HG02884 (cell line): ENCODE data around the gene AIFM3.
A peak's percentile ranks its signal among the peaks of the same experiment; 100 is the strongest.
"Not testable (repeated sequence)": the region's sequence is repeated elsewhere in the genome, so short reads cannot be mapped to it uniquely, and the experiment has no call there.

Source experiments
- ATAC-seq: cut with Tn5 transposase; IDR thresholded peaks from one replicate; pipeline ENCODE4 v1.9.1; 2021; ENCODE audit warnings: mild to moderate bottlenecking, moderate library complexity; ENCODE audit not compliant: unreplicated experiment

The AIFM3 gene

DNA sequence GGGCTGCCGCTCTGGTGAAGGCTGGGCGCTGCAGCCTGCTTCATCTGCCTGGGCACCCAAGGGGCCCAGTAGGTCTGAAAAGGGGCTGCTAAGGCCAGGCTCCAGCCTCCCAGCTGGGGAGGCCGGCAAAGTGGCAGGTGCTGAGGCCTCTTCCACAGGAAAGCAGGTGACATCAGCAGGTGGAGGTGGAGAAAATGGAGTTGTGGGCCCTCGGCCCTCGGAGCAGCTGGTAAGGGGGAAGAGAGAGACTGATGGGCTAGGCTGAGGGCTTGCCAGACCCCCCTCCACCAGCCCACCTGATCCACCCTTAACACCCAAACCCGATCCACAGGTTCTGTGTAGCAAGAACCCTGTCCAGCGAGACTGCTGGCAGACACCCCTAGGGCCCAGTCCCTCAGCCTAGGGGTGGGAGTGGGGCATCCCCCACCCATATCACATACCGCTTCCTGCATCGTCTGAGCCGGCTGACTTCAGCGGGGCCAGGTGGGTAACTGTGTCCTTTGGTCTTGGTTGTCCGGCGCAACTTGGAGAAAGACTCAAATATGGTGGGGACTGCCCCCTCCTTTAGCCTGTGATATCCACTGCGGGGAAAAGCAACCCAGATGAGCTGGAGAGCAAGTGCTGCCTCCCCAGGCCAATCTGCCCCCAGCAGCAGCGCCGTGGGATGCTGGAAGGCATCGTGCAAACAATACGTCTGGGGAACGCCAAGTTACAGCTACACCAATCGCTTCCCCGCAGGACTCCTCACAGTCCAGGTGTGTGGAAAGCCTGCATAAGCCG is 33.3 kb downstream of the AIFM3 start:
- no peak for ATAC-seq

DNA sequence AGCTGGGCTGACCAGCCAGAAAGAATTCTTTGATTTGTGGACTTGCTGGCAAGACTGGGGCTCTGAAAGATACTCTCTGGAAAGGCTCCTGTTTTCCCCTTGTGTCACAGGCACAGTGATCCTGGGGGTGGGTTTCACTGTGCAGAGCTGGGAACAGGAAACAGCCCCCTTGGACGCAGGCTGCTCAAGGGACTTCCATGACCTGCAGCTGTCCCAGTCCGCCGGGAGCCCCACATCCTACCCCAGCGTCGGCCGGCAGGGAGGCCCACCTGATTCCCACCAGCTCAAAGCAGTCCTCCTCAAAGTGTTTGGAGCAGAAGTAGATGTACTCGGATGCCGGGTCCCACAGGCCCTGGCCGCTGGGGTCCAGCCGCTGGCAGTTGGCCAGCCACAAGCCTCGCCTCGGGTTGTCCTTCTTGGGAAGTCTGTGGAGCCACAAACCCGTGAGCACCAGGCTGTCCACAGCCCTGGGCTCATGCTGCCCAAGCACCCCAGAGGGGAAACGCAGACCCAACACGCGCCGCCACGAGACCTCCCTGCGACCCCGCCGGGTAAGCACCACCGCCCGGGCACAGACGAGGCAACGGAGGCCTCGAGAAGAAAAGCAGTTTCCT is 34.0 kb downstream of the AIFM3 start:
- no peak for ATAC-seq

DNA sequence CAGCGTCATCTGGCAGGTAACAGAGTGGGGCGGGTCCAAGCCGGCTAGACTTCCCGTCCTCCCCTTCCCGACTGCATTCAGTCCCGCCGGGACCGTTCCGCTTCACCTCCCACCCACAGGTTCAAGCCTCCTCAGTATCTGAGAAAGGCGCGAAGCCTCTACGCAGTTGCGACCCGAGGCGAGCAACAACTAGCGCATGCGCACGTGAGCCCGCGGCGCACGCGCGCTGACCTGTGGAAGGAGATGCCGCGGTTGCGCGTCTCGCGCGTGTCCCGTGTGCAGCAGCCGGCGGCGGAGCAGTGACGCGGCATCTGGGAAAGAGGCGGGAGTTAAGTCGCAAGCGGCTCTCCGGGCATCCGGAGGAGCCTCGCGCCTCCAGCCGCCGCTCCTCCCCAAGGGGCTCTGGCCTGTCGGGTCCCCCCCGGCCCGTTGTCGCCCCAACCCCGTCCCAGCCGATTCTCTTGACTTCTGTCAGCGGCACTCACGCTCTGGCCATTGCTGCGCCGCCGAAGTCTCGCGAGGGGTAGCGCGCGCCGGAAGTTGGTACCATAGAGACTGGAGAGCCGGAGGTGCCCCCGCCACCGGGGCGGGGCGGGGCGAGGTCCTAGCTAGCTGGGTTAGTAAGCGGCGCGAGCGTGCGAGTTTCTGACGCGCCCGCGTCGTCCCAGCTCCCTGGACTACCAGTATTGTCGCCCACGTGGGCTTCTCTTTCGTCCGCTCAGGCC is 34.7 kb downstream of the AIFM3 start, which contains the start of gene THAP7:
Gene THAP7 (minus strand): TSS at position 518 of the 725 bp plus-strand sequence. CDS start 207 bp downstream, at position 311.
- ATAC-seq, result peak; percentile 72

DNA sequence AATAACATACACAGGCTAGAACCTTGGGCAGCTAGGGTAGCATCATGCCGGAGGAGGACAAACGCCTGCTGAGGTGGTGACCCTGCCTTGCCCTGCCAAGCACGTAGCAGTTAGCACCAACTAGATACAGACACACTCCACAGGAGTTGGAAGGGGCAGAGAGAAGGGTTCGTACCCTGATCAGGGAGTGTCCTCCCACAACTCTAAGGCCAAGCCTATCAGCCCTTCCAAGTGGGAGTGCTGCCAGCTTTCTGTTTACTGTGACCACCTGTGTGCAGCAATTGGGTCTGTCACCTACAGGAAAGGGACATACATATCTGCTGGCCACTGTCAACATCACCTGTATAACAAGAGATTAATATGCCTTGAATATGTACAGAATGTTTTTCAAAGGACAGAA is 36.7 kb downstream of the AIFM3 start:
- no peak for ATAC-seq

DNA sequence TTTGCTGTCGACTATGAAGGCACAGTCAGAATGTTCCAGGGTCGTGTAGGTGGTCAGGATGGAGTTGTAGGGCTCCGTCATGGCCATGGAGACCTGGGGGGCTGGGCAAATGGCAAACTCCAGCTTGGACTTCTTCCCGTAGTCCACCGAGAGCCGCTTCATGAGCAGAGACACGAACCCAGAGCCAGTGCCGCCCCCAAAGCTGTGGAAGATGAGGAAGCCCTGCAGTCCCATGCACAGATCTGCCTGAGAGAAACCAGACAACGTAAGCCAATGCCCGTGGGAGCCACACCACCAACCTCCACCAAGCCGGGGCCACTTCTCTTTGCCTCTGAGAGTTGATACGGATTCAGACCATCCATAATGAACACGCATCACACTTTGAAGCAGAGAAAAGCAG is 42.2 kb downstream of the AIFM3 start:
- ATAC-seq, result not testable (repeated sequence)

DNA sequence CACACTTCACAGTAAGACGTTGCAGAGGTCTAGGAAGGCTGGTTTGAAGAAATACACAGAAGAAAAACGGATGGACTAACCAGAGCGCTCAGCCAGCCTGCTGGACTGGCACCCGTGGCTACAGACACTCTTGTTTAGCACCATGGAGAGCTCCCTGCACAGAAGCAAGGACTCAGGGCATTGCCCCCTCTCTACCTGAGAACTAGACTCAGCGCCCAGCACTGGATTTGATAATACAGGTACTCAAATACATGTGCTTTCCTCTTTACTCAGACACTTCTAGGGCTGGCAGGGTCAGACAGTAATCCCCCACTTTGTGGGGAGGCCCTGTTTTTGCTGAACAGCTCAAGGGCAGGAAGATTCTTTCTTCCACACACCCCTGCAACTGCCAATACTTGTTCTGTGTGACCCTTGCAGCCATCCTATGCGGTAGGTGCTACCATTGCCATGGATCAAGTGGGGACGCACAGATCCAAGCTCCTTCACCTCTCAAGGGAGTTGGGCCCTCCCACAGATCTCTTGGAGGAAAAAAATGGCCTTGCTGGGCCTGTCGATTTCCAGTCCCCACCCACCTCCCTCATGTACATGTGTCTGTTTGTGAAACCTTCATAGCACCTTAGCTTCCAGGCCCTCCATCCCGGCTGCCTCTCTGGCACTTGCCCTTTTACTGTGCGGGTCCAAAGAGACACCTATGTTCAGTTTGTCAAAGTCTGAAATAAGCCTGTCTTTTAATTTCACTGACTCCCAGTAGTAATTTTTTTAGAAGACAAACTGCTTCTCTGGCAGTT is 42.8 kb downstream of the AIFM3 start:
- ATAC-seq, result no peak

DNA sequence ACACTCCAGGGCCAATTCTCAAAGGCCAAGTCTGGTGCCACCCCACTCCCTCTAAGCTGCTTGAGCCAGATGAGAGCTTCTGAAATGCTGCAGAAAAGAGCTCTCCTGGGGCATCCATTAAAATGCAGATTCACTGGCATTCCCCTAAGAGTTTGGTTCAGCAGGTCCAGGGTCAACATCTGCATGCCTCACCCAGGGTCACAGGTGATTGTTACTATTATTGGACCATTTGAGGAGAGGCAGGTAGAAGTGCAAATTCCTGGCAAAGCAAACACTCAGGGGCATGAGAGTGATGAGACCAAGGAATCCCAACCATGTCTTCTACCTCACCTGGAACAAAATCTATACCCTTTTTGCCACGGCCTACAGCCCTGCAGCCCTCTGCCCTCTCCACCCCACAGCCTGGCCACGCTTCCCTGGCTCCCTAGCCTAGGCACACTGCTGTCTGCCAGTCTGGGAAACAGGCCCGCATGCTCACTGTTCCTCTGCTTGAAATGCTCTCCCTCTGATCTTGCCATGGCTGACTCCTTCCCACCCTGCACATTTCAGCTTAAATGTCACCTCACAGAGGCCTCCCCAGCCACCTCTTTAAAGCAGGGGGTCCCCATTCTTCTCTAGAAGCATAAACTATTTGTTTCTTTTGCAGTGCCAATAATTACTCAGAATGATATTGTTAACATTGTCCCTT is 43.5 kb downstream of the AIFM3 start:
- ATAC-seq, result no peak

DNA sequence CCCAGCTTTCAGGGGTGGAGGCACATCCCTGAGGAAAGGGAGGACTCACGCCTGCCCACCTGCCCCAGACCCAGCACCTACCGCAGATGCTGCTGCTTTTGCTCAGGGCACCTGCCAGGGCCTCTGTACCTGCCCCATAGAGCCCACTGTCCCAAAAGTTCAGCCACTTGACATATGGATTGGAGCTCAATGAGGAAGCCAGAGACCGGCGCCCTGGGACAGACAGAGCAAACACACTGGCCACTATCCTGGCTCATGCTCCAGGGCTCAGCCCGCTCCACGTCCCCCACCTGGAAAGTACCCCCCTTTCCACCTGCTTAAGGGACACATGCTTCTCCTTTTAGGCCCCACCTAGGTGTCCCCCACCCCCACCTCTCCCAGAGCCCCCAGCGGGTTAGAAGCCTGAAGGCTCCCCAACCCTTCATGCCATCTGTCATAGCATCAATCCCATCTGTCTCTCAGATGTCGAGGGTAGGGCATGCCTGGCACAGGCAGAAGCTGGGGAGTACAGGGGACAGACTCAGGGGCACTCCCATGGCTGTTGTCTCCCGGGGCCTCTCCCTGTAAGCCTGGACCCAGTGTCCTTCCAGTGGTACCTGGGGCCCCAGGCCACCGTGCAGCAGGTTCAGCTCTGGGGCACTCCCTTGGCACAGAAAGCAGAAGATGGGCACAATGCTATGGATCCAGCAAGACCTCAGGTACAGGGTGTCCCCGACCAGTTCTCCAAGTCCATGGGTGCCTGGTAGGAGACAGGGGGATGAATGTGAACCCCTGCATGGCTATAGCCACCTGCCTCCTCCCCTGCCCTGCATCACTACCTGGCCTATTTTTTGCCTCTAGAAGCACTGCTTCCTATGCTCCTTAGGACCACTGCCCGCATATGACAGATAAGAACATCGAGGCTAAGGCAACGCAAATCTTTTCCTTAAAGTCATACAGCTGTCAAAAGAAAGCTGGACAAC is 45.7 kb downstream of the AIFM3 start:
- ATAC-seq, result no peak

DNA sequence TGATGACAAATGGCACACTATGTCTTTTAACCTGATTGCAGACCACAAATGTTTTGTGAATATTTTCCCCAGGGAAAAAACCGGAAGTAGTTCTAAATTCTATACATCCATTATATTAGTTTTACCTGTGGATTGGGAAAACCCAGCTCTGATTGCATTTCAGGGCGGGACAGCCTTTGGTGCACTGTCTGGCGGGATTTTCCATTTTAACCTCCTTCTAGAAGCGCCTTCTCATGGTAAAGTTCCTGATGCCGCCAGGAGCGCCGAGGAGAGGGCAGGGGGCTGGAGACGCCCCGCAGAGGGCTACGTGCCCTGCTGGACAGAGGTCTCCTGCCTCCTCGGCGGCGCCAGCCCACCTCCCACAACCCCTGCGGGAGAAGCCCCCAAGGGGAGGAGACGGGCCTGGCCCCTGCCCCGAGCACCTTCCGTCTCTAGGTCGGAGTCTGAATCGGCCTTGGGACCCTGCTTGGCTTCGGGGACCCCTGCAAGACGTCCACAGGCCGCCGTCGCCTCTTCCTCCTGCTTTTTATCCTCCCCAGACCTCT is 46.7 kb downstream of the AIFM3 start:
- no peak for ATAC-seq

DNA sequence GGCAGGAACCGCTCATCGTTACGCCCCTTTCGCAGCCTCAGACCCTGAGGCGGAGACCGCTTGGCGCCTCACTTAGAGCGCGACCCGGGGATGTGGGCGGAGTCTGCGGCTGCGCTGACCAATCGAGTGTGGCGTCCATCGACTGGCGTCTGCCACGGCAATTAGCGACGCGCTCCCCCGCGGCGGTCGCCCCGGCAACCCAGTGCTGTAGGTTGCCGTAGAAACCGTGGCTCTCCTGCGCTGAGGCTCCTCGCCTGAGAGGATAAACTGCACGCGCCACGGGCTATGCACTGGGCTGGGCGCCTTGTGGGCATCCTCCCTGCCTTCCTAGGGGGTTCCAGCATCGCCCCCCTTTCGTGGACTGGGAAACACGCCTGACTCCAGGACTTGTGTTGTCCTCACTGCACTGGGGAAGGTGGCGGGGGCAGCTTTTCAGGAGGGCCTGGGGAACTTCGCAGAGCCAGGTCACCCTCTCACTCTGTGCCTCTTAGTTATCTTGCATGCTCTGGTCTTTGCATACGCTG is 47.2 kb downstream of the AIFM3 start:
- ATAC-seq, result peak; percentile 79

DNA sequence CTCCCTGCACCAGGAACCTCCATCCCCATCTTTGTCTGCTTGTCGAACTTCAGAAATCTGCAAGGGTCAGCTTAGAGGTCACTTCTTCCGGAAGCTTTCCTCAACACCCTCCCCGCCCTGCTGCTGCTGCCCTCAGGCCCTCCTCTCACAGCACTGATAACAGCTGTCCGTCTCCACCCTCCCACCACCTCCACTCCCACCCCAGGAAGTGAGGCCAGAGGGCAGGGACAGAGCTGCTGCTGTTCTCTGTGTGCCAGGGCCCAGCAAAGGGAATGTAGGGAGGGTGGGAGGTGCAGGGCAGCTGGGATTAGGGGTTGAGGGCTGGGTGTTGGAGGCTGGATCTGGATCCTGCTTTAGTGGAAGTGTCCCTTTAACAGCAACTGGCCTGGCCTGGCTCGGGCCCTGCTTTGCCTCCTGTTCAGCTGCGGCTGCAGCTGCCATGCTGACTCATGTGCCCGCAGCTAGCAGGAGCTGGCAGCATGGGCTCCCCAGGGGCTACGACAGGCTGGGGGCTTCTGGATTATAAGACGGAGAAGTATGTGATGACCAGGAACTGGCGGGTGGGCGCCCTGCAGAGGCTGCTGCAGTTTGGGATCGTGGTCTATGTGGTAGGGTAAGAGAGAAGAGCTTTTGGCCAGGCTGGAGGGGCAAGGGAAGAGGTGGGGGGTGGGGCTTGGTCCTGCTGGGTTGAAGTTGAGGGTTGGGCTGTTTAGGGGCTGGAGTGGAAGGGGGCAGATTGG is 47.8 kb downstream of the AIFM3 start, which contains the start of gene P2RX6:
Gene P2RX6 (plus strand): TSS at position 440 of the 740 bp plus-strand sequence. CDS start 10 bp downstream, at position 450.
- no peak for ATAC-seq

DNA sequence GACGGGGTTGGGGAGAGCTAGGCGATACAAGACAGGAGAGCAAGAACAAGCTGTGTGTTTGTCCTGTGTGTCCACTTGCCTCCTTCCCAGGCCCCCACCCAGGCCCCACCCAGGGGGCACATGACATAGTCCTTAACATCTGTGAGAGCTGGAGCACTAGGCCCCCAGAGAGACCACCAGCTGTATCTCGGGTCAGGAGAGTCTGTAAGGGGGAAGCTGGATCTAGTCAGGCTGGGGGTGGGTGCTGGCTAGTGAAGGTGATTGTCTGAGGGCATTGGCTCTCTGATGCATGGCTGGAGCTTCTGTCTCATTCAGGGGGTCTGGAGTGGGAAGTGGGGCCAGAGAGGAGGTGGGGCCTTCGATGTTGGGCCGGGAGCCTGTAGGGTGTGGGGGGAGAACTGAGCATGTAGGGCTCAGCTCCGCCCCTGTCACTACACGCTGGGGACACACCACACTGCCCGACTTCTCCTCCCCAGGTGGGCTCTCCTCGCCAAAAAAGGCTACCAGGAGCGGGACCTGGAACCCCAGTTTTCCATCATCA is 48.5 kb downstream of the AIFM3 start:
- no peak for ATAC-seq

DNA sequence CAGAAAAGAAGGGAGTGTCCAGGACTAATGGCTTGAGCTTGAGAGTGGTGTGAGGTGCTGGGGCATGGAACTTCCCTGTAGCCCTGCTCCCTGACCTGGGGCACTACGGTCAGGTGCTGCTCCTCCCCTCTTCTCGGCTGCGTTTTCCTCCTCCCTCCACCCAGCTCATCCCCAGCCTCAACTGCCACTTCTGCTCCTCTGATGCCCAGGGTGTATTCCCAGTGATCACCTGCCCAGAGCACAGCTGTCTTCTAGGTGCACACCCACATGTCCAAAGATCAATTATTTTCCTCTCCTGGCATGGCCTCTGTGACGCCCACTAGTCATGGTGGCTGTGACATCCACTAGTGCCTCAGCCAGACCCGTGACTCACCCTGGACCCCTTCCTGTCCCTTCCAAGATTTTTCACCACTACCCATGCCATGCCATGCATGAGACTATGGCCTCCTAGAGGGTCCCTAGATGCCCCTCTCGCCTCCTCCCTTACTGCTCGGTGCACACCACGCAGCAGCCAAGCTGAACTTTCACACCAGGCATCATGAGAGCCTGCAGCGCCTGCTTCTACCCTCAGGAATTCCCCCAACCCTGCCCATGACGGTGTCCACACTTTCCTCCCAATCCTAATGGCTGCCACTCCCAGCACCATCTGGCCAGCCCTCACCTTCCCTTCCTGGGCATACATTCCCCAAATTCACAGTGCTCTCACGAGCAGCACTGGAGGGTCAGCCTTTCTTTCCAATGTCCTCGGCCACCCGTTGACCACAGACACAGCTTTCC is 49.8 kb downstream of the AIFM3 start:
- ATAC-seq, result no peak

DNA sequence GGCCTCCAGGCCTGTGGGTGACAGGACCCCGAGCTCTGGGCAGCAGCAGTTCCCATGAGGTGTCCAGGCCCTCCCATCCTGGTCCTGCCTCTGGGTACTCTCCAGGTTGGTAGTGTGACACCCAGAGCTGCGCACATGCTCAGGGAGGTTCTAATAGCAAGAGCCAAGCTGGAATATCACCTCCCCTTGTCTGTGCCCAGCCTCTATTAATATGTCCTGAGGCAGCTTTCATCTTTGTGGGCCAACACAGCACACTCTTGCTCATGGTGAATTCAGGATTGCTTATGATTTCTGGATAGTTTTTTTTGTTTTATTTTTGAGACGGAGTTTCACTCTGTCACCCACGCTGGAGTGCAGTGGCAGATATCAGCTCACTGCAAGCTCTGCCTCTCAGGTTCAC is 51.3 kb downstream of the AIFM3 start:
- no peak for ATAC-seq

DNA sequence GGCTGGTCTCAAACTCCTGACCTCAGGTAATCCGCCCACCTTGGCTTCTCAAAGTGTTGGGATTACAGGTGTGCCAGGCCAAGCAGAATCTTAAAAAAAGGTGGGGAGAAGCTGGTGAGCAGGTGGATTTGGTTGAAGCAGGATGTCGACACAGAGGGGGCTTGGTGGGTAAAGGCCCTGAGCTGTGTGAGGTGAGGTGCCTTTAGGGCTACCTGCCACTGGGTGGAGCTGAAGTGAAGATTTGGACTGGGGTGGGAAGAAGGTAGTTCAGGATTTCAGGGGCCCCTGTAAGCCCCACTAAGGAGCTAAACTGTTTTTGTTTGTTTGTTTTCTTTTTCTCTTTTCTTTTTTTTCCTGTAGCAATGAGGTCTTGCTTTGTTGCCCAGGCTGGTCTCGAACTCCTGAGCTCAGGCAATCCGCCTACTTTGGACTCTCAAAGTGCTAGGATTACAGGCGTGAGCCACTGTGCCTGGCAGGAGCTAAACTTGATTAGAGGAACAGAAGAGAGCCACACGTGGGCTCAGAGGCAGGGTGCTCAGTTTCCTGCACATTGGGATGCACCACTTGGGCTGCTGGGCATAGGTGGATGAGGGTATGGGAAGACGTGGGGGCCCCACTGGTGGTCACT is 53.9 kb downstream of the AIFM3 start:
- no peak for ATAC-seq

DNA sequence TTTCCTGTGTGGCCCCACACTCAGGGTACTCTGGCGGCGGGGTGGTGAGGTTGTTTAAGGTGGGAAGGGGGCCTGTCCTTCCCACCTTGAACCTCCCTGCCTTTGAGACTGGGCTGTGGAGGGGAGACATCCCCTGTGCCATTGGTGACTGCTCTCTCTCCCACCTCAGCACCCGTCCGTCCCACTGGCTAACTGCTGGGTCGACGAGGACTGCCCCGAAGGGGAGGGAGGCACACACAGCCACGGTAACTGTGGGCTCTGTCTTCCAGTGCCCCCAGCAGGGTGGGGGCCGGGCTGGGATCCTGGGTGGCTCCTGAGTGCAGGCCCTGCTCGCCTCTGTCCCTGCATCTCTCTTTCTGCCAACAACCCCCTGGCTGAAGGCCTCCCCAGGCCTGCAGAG is 55.5 kb downstream of the AIFM3 start:
- ATAC-seq, result no peak
